PC-3 (cell line): ENCODE measurements around the gene ZNF79. TPM values are rescaled to one million over a fixed set of nuclear protein-coding genes. Genes with fewer than 3 reads are reported as not detected.

Experiments used
- ATAC-seq: fragments of 200-7000 bp; cut with Tn5 transposase; 2 replicates; pipeline ENCODE4 v1.9.1; 2020; ENCODE audit warnings: mild to moderate bottlenecking, moderate library complexity
- BruUV-seq: library from RNA; stranded (reverse); fragments of 400-500 nt; replicated peaks from 2 replicates; lab custom pipeline; 2021; lab: Mats Ljungman, UMichigan
- CTCF ChIA-PET: fragments of 300-600 bp; sonication (Branson Sonifier 250); formaldehyde crosslinking; loops from one replicate; lab custom pipeline; 2022; ENCODE audit warnings: antibody characterized with exemption; lab: Charles Lee
- POLR2A ChIA-PET: fragments of 300-600 bp; sonication (Branson Sonifier 250); formaldehyde crosslinking; loops from one replicate; lab custom pipeline; 2022; ENCODE audit warnings: antibody characterized with exemption; ENCODE audit not compliant: unreplicated experiment; lab: Charles Lee
- DNase-seq: peaks from one replicate; pipeline ENCODE4 v3.0.0-alpha.2; 2015
- H2AFZ ChIP-seq: fragments of 300-600 bp; sonication (generic); 2 replicates; pipeline ENCODE4 v1.6.0; 2016; ENCODE audit warnings: antibody characterized with exemption, low read length
- H3F3A ChIP-seq: fragments of 300-600 bp; sonication (generic); one replicate; pipeline ENCODE4 v1.6.0; 2017; ENCODE audit warnings: antibody characterized with exemption, low read length, control low read depth, mild to moderate bottlenecking; ENCODE audit not compliant: unreplicated experiment
- H3K27ac ChIP-seq: fragments of 300-600 bp; sonication (generic); 2 replicates; pipeline ENCODE4 v1.5.1; 2016; ENCODE audit warnings: mild to moderate bottlenecking, low read length
- H3K27me3 ChIP-seq: fragments of 300-600 bp; sonication (generic); 2 replicates; pipeline ENCODE4 v1.6.1; 2016; ENCODE audit warnings: low read length, mixed read lengths
- H3K36me3 ChIP-seq: fragments of 300-600 bp; sonication (generic); 2 replicates; pipeline ENCODE4 v1.6.1; 2016; ENCODE audit warnings: low read depth, mixed run types, low read length, mixed read lengths
- H3K4me1 ChIP-seq: fragments of 300-600 bp; sonication (generic); 2 replicates; pipeline ENCODE4 v1.5.1; 2016; ENCODE audit warnings: low read length; ENCODE audit not compliant: insufficient read depth
- H3K4me2 ChIP-seq: fragments of 300-600 bp; sonication (generic); 2 replicates; pipeline ENCODE4 v1.6.0; 2016; ENCODE audit warnings: low read length
- H3K4me3 ChIP-seq: fragments of 300-600 bp; sonication (generic); 2 replicates; pipeline ENCODE4 v1.5.1; 2016; ENCODE audit warnings: mild to moderate bottlenecking, low read length, mixed read lengths
- H3K79me2 ChIP-seq: fragments of 300-600 bp; sonication (generic); 2 replicates; pipeline ENCODE4 v1.6.1; 2017; ENCODE audit warnings: low read length, mixed read lengths
- H3K9ac ChIP-seq: fragments of 300-600 bp; sonication (generic); 2 replicates; pipeline ENCODE4 v1.6.0; 2016; ENCODE audit warnings: mild to moderate bottlenecking, low read length
- H3K9me2 ChIP-seq: fragments of 300-600 bp; sonication (generic); replicated peaks from 2 replicates; pipeline ENCODE4 v1.6.1; 2016; ENCODE audit warnings: mixed run types, low read length, mixed read lengths
- H3K9me3 ChIP-seq: fragments of 300-600 bp; sonication (generic); 2 replicates; pipeline ENCODE4 v1.6.1; 2016; ENCODE audit warnings: low read length, mixed read lengths
- H4K20me1 ChIP-seq: fragments of 300-600 bp; sonication (generic); 2 replicates; pipeline ENCODE4 v1.6.1; 2016; ENCODE audit warnings: low read length, mixed read lengths
- EZH2 ChIP-seq: fragments of 300-600 bp; sonication (generic); IDR thresholded peaks from one replicate; pipeline ENCODE4 v1.6.1; 2017; ENCODE audit warnings: antibody characterized with exemption, mild to moderate bottlenecking, low read length; ENCODE audit not compliant: unreplicated experiment
- EZH2phosphoT487 ChIP-seq: fragments of 300-600 bp; sonication (generic); IDR thresholded peaks from 2 replicates; pipeline ENCODE4 v1.6.1; 2018; ENCODE audit warnings: mild to moderate bottlenecking, antibody characterized with exemption, low read length, borderline replicate concordance
- intact Hi-C: fragments of 100-400 bp; cut with micrococcal nuclease; formaldehyde crosslinking; loops from 2 replicates; pipeline ENCODE4 v1.9.0; 2023
- total RNA-seq: library from RNA; depleted of rRNA; stranded (reverse); fragments of >200 nt; gene quantifications from 2 replicates; pipeline ENCODE4 v1.2.3, GENCODE V29; 2014
- TF ChIP-seq, protein P1 (sequence below): fragments of 300-600 bp; sonication (generic); conservative IDR thresholded peaks from 2 replicates; pipeline ENCODE4 v1.5.1; 2017; ENCODE audit warnings: antibody characterized with exemption, low read depth, mild to moderate bottlenecking, low read length

The ZNF79 gene
- total RNA-seq, 1 experiment from 2014 or later, result 4.9 TPM

DNA sequence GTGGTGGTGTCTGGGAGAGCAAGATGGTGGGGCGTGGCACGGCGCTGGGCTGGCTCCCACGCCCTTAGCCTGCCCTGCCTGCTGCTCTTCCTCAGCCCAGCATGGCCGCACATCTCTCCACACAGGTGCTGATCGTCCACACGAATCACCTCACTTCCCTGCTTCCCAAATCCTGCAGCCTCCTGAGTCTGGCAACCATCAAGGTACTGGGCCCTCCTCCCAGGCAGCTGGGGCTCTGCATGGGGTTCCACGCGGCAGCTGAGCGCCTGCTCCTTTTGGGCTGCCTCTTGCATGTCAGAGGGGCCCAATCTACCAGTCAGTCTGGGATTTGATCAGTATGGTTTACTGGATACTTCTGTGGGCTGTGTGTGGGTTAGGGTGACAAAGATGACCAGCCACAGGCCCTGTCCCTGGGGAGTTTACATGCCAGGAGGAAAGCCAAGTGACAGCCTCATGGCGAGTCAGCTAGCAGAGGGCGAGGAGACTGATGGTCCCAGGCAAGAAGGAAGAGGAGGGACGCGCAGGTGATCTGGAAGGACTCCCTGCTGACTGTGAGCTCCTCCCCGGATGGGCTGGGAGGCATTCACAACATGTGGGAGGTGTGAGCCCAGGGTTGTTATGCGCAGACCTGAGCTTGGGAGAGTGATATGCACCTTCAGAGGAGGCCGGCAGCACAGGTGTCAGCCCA lies 33.2 kb downstream of the ZNF79 start:
- BruUV-seq, result no TSS peak
- intact Hi-C loops, result no loop called here
- H3K4me3 ChIP-seq, result no peak overlapping the region

DNA sequence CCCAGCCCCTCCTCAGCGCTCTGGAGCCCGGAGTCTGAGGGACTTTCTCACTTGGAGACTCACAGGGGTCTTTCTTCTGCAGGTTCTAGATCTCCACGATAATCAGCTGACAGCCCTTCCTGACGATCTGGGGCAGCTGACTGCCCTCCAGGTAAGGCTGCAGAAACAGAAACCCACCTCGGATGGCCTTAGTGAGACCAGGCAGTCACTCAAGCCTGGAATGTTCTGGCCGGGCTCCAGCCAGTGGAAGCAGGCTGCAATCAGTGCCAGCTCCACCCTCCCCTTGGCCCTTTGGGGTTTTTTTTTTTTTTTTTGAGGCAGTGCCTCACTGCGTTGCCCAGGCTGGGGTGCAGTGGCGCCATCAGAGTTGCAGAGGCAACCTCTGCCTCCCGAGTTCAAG lies 34.7 kb downstream of the ZNF79 start:
- Histone ChIP-seq H3F3A (no peaks in the 10 kb centered on the region), H2AFZ (no peak overlapping the region), H3K4me2 (no peak overlapping the region), H3K4me1 (peaks cover 10% of the 10 kb centered on the region), H3K79me2 (no peaks in the 10 kb centered on the region), H4K20me1 (no peaks in the 10 kb centered on the region), H3K4me3 (no peak overlapping the region), H3K27me3 (no peaks in the 10 kb centered on the region), H3K36me3 (peaks cover 4% of the 10 kb centered on the region; the same call in 1 of the 2 replicates), H3K27ac (no peak overlapping the region), H3K9me2 (no peaks in the 10 kb centered on the region), H3K9me3 (no peaks in the 10 kb centered on the region), H3K9ac (no peak overlapping the region)
- intact Hi-C loops, result no loop called here
- BruUV-seq, result no TSS peak
- POLR2A ChIA-PET, result no interaction called here
- DNase-seq (no peak), ATAC-seq (no peak)
- no peak for TF ChIP-seq EZH2phosphoT487
- TF ChIP-seq, protein P1, sequence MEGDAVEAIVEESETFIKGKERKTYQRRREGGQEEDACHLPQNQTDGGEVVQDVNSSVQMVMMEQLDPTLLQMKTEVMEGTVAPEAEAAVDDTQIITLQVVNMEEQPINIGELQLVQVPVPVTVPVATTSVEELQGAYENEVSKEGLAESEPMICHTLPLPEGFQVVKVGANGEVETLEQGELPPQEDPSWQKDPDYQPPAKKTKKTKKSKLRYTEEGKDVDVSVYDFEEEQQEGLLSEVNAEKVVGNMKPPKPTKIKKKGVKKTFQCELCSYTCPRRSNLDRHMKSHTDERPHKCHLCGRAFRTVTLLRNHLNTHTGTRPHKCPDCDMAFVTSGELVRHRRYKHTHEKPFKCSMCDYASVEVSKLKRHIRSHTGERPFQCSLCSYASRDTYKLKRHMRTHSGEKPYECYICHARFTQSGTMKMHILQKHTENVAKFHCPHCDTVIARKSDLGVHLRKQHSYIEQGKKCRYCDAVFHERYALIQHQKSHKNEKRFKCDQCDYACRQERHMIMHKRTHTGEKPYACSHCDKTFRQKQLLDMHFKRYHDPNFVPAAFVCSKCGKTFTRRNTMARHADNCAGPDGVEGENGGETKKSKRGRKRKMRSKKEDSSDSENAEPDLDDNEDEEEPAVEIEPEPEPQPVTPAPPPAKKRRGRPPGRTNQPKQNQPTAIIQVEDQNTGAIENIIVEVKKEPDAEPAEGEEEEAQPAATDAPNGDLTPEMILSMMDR, result no peak
- TF ChIP-seq EZH2, result no peak
- CTCF ChIA-PET, result no interaction called here

More for the DNA sequence above, 33.2 kb downstream of the ZNF79 start:
- Histone ChIP-seq H3F3A (no peaks in the 10 kb centered on the region), H2AFZ (no peak overlapping the region), H4K20me1 (no peaks in the 10 kb centered on the region), H3K36me3 (no peaks in the 10 kb centered on the region), H3K9ac (no peak overlapping the region), H3K79me2 (peaks cover 5% of the 10 kb centered on the region), H3K4me2 (no peak overlapping the region; the same call in 1 of the 2 replicates), H3K27ac (peak overlapping the region; percentile 48), H3K9me2 (no peaks in the 10 kb centered on the region), H3K9me3 (no peaks in the 10 kb centered on the region), H3K4me1 (peaks cover 15% of the 10 kb centered on the region), H3K27me3 (no peaks in the 10 kb centered on the region)
- DNase-seq (peak; percentile 73), ATAC-seq (peak; percentile 91)
- TF ChIP-seq EZH2phosphoT487 (no peak), EZH2 (no peak)
- TF ChIP-seq, protein P1, result no peak
- ChIA-PET POLR2A (interaction anchor here (0.5 kb wide), 1 partner anchor 13 kb away, joined by 5 read pairs; no protein-coding TSS in a partner anchor), CTCF (no interaction called here)

DNA sequence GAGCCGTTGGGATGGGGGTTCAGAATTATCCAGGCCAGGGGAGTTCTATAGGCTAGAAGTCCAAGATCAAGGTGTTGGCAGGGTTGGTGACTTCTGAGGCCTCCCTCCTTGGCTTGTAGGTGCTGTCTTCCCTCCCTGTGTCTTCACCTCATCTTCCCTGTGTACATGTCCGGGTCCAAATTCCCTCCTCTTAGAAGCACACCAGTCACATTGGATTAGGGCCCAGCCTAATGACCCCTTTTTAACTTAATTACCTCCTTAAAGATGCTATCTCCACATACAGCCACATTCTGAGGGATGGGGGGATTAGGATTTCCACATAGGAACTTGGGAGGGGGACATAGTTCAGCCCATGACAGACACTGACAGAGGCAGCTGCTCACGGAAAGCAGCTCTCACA lies 39.2 kb downstream of the ZNF79 start:
- Histone ChIP-seq H3K36me3 (peaks cover 4% of the 10 kb centered on the region; the same call in 1 of the 2 replicates), H2AFZ (no peak overlapping the region), H3K79me2 (no peaks in the 10 kb centered on the region), H3K9me2 (no peaks in the 10 kb centered on the region), H3K4me1 (no peaks in the 10 kb centered on the region), H3F3A (no peaks in the 10 kb centered on the region), H3K9me3 (no peaks in the 10 kb centered on the region), H3K4me2 (no peak overlapping the region), H3K4me3 (no peak overlapping the region), H3K27me3 (no peaks in the 10 kb centered on the region), H4K20me1 (no peaks in the 10 kb centered on the region), H3K27ac (no peak overlapping the region), H3K9ac (no peak overlapping the region)
- no peak for TF ChIP-seq EZH2
- no peak for TF ChIP-seq EZH2phosphoT487
- TF ChIP-seq, protein P1, result no peak
- no TSS peak for BruUV-seq
- CTCF ChIA-PET, result no interaction called here
- POLR2A ChIA-PET, result no interaction called here
- intact Hi-C loops, result no loop called here
- DNase-seq (no peak), ATAC-seq (no peak)
